PC-9 (cell line): ENCODE results near the gene SCD5.

ENCODE experiments used
- CTCF ChIP-seq: fragments of 200-600 bp; sonication (generic); conservative IDR thresholded peaks from 2 replicates; pipeline ENCODE4 v1.6.1; 2017; ENCODE audit warnings: mixed run types, antibody characterized with exemption, mild to moderate bottlenecking, moderate library complexity
- EZH2 ChIP-seq: fragments of 200-600 bp; sonication (generic); IDR thresholded peaks from 2 replicates; pipeline ENCODE4 v1.8.0; 2017; ENCODE audit warnings: antibody characterized with exemption, low read depth

GRCh38 chr4:82679531-82679930 lies 119.1 kb downstream of the SCD5 start:
- TF ChIP-seq CTCF (no peak), EZH2 (no peak)
